D721Med (cell line): ENCODE data around the gene PNISR.

Source experiments
- DNase-seq: peaks from one replicate; pipeline ENCODE4 v3.0.0; 2011; ENCODE audit warnings: low spot score; ENCODE audit not compliant: insufficient read length
- FAIRE-seq: peaks from 2 replicates; lab custom pipeline; 2011; peaks lifted over from hg19 to GRCh38; lab: Jason Lieb, UNC
- CTCF ChIP-seq: IDR thresholded peaks from 2 replicates; pipeline ENCODE4 v1.5.1; 2012; ENCODE audit warnings: mild to moderate bottlenecking, control low read depth; ENCODE audit not compliant: insufficient read depth; ENCODE audit errors: missing control alignments

The PNISR gene

DNA sequence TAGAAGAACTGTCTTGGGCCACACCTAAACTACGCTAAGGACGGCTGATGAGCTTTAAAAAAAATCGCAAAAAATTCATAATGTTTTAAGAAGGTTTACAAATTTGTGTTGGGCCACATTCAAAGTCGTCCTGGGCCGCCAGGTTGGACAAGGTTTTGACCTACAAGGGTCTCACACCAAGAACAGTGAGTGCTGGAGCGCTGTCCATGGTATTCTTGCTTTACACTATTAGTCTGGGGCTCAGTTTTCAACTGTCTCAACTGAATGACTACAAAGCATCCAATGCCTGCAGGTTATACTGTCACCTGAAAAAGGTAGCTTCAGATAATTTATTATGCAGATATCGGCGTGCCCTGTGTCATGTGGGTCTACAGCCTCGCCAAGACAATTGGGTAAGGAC lies 72.0 kb downstream of the PNISR start:
- no peak for TF ChIP-seq CTCF
- no peak for DNase-seq
- FAIRE-seq, result no peak

- FAIRE-seq (no peak), DNase-seq (no peak)
- TF ChIP-seq CTCF, result no peak
Measured at GRCh38 chr6:99350573-99350972, 74.5 kb downstream of the PNISR start.

GRCh38 chr6:99349171-99350141 lies 75.7 kb downstream of the PNISR start, which contains the start of gene FAXC:
TSS of gene FAXC (minus strand) at chr6:99349674. CDS start at chr6:99349372, 302 bp downstream.
- DNase-seq, result peak; percentile 39
- TF ChIP-seq CTCF, result peak; percentile 24
- no peak for FAIRE-seq

GRCh38 chr6:99348288-99349170 lies 76.6 kb downstream of the PNISR start:
- TF ChIP-seq CTCF, result no peak
- DNase-seq (no peak), FAIRE-seq (no peak)
